GM12872 (cell line): Measurements from ENCODE around the gene ASH1L.

Experiments
- TF ChIP-seq, protein P1 (sequence below): IDR thresholded peaks from 3 replicates; pipeline ENCODE4 v1.5.1; 2011; ENCODE audit warnings: low read depth, mild to moderate bottlenecking, low read length, moderate library complexity; ENCODE audit not compliant: insufficient read depth

ASH1L gene

DNA sequence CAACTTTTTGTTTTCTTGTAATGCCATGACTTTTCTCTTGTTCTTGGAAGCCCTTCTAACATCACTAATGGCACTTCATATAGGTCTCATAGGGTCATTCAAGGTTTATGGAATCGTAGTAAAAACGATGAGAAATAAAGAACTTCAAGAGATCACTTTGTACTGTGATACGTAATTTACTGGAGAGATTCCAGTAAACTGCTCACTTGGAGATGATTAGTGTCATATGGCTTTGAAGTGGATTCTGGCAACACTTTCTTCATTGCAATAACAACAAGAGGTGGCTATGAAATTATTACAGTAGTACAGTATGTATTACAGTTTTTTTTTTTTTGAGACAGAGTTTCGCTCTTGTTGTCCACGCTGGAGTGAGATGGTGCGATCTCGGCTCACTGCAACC, 138.5 kb downstream of the ASH1L start:
- TF ChIP-seq, protein P1, sequence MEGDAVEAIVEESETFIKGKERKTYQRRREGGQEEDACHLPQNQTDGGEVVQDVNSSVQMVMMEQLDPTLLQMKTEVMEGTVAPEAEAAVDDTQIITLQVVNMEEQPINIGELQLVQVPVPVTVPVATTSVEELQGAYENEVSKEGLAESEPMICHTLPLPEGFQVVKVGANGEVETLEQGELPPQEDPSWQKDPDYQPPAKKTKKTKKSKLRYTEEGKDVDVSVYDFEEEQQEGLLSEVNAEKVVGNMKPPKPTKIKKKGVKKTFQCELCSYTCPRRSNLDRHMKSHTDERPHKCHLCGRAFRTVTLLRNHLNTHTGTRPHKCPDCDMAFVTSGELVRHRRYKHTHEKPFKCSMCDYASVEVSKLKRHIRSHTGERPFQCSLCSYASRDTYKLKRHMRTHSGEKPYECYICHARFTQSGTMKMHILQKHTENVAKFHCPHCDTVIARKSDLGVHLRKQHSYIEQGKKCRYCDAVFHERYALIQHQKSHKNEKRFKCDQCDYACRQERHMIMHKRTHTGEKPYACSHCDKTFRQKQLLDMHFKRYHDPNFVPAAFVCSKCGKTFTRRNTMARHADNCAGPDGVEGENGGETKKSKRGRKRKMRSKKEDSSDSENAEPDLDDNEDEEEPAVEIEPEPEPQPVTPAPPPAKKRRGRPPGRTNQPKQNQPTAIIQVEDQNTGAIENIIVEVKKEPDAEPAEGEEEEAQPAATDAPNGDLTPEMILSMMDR = no peak

DNA sequence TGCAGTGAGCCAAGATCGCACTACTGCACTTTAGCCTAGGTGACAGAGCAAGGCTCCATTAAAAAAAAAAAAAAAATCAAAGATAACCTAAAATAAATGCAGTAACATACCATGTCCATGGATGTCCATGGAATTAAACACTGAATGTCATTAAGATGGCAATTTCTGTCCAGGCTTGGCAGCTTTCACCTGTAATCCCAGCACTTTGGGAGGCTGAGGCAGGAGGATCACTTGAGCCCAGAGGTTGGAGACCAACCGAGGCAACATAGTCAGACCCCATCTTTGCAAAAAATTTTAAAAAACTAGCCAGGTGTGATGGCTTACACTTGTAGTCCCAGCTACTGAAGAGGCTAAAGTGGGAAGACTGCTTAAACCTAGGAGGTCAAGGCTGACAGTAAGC, 141.8 kb downstream of the ASH1L start:
- TF ChIP-seq, protein P1 = no peak

DNA sequence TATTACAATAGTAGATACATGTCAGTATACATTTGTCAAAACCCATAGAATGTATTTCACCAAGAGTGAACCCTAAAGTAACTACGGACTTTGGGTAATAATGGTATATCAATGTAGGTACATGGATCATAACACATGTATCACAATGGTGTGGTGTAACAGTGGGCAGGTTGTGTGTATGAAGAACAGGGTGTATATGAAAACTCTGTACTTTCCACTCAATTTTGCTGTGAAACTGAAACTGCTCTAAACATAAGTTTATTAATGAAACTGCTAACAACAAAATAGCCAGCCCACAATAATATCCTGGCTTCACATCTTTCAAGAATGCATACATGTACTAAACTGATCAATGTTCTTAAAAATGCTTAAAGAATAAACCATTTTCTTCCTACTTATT, 151.7 kb downstream of the ASH1L start:
- TF ChIP-seq, protein P1 = no peak

DNA sequence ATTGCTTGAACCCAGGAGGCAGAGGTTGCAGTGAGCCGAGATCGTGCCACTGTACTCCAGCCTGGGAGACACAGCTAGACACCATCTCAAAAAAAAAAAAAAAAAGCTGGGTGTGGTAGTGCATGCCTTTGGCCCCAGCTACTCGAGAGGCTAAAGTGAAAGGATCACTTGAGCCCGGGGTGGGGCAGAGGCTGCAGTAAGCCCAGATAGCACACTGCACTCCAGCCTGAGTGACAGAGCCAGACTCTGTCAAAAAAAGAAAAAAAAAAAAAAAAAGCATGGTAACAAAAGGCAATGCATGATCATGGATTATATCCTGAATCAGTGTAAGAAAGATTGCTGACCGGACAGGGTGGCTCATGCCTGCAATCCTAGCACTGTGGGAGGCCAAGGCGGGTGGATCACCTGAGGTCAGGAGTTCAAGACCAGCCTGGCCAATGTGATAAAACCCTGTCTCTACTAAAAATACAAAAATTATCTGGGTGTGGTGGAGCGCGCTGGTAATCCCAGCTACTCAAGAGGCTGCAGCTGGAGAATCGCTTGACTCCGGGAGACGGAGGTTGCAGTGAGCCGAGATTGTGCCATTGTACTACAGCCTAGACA, 165.6 kb downstream of the ASH1L start:
- TF ChIP-seq, protein P1 = no peak

DNA sequence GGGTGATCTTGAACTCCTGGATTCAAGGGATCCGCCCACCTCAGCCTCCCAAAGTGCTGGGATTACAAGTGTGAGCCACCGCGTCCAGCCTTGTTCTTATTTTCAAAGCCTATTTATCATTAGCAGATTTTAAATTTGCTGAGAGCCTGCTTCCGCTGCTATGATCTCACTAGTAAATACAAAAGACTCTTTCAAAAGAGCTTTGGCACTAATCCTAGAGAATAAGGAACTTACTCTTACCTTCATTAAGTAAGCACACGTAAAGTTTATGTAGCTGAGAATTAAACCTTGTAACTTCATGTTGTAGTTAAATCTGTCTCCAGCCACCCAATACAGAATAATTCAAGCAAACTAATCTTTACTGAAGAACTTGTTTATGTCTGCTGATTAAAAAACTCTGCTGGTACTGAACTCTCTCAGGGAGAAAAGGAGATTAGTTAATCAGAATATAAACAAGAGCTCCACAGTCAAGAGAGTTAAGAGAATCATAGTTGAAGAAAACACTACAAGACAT, 169.6 kb downstream of the ASH1L start:
- TF ChIP-seq, protein P1 = no peak

DNA sequence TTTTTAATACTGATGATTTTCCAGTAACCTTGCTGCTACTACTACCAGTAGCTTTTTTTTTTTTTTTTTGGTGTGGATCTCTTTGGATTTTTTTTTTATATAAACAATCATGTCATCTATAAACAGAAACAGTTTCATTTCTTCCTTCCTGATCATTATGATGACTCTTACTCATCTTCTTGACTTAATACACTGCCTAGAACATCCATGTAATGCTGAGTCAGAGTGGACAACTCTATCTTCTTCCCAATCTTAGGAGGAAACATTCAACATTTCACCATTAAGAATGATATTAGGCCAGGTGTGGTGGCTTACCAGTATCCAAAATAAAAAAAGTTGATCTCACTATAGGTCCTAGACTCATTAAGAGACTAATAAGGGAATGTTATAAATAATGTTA, 172.8 kb downstream of the ASH1L start:
- TF ChIP-seq, protein P1 = no peak

DNA sequence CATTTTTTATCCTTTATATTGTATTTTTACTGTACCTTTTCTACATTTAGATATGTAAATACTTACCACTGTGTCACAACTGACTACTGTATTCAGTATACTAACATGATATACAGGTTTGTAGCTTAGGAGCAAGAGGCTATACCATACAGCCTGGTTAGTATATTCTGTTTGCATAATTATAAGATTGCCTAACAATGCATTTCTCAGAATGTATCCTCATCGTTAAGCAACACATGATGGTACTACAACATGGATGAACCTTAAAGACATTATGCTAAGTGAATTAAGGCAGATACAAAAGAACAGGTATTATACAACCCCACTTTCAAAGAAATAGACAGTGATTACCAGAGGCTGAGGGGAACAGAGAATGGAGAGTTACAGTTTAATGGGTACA, 179.2 kb downstream of the ASH1L start:
- TF ChIP-seq, protein P1 = no peak

DNA sequence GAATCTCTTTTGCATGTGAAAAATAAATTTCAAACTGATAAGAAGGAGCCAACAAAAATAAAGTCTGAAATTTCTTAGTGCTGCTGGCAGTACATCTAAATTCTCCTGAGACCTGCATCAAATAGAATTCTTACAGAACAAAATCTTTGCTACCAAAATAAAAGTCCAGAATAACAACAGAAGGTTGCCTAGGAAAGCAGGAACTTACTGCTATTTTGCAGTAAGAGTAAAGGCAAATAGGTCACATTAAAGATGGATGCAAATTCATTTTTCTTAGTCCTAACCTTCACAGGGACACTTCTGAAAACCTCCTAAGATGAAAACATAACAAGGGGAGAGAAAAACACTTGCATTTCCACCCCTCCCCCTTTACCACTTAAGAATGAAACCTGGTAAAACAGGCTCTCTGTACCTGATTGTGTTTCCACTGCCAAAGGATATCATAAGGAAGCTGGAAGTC, 182.9 kb downstream of the ASH1L start:
- TF ChIP-seq, protein P1 = no peak
